HT1080 (cell line): Measurements from ENCODE around the gene RASSF8. TPM values are rescaled to one million over a fixed set of nuclear protein-coding genes. Genes with fewer than 3 reads are reported as not detected.

ENCODE experiments used
- DNase-seq: peaks from one replicate; pipeline ENCODE4 v3.0.0-alpha.2; 2015; ENCODE audit warnings: low read depth
- total RNA-seq: library from RNA; depleted of rRNA; stranded (reverse); fragments of >200 nt; shearing (Covaris generic); gene quantifications from 2 replicates; pipeline ENCODE4 v1.2.3, GENCODE V29; 2014

Gene RASSF8
- total RNA-seq, 1 experiment from 2014 or later, result 33.5 TPM

- no peak for DNase-seq
Observed at GRCh38 chr12:26027401-26027800, 68.9 kb downstream of the RASSF8 start.

DNA sequence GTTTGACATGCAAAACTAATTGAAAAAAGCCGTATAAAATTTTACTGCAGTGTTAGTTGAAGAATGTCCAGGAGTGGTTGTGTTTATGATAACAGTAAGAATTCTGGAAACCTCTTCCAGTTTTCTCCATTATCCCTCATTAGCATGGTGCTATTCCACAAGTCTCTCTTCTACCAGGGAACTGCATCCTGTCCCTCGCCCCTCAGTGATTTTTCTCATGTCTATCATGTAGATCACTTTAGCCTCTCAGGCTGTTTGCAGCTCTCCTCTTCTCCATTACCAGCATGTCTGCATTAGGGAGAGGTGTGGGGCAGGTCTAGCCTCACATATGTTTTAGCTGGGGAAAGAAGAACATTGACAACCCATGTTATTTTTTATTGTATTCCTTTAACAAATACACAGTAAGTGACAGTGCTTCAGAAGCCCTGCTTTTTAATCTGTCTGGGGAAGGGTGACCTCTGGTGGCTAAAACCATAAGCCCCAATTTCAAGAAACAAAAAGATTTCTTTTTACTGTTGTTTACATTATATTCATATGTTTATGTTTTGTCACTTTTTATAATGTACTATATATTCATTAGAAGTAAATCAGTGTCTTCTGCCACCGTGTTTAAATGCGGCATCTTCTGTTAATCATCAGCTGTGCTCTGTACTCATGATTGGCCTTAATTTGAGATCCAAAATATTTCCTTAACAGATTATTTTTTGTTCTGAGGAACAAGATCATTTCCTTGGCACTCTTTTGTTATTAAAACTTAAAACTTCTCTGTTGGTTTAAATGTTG, 70.7 kb downstream of the RASSF8 start:
- DNase-seq, result peak; percentile 31

DNA sequence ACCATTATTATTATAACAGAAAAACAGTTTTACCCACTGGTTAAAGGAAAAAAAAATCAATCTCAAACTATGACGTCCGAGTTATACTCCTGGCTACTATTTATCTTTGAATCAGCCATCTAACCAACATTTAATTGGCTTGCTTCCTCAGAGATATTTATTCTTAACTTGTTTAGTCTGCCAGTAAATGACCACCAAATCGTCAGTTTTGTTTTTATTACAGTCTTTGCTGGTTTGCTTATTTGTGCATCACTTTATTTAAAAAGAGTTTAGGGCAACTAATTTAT, 71.2 kb downstream of the RASSF8 start:
- DNase-seq, result no peak

DNA sequence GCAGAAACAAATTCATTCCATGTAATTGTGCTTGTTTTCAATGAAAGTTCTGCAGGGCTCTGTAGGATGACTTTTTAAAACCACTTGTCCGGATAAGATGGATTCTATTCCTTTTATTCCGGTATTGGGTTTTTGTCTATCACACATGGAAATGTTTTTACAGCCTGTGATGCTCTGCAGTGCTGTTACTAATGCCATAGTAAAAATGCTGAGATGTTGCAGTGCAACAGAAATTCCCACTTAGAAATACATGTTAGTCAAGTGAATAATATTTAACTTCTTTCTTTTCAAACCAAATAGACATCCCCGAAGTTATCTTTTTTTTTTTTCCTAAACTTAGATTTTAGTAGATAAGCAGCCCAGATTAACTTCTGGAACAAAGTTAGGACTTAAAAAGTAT, 71.9 kb downstream of the RASSF8 start:
- no peak for DNase-seq

DNA sequence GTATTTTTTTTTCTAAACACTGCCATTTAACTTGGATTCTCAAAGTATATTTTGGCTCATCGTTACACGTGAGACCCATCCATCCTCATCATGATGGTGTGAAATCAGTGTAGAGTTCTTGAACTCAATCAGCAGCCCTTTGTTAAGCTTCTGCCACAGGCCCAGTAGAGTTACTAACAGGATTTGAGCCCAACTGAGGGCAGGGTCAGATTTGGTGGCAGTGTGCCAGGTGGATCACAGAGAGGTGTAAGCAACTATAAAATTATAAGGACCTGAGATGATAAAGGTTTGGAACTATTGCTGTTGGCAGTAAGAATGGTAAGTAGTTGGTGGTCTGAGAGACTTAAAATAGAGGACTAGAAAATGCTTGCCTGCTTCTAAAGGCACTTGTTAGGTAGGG, 72.8 kb downstream of the RASSF8 start:
- DNase-seq, result no peak

- no peak for DNase-seq
Observed at GRCh38 chr12:26031827-26032226, 73.3 kb downstream of the RASSF8 start.

- DNase-seq, result no peak
Observed at GRCh38 chr12:26032290-26032689, 73.8 kb downstream of the RASSF8 start.

GRCh38 chr12:26032719-26033241, 74.3 kb downstream of the RASSF8 start:
- no peak for DNase-seq

- no peak for DNase-seq
Observed at GRCh38 chr12:26034371-26035142, 76.1 kb downstream of the RASSF8 start.

DNA sequence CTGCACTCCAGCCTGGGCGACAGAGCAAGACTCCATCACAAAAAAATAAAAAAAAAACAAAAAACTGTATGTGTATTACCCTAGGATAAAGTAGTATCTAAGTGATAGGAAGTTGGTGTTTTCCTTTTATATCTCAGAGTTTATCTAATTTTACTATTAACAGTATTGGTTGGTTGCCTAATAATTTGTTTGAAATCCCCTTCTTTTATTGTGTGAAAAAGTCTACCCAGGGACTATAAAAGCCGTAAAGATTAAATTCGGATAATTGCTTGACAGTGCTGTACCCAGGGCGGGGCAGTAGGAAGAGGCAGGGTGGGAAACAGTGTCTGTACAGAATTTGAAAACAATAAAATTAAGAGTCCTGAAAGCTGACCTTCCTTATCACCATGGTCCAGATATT, 78.4 kb downstream of the RASSF8 start:
- DNase-seq, result no peak

GRCh38 chr12:26037615-26038220, 79.2 kb downstream of the RASSF8 start:
- DNase-seq, result no peak

- DNase-seq, result no peak
Observed at GRCh38 chr12:26042645-26043044, 84.2 kb downstream of the RASSF8 start.

- no peak for DNase-seq
Observed at GRCh38 chr12:26043135-26044006, 84.9 kb downstream of the RASSF8 start.

GRCh38 chr12:26044007-26044394, 85.5 kb downstream of the RASSF8 start:
- DNase-seq, result no peak

DNA sequence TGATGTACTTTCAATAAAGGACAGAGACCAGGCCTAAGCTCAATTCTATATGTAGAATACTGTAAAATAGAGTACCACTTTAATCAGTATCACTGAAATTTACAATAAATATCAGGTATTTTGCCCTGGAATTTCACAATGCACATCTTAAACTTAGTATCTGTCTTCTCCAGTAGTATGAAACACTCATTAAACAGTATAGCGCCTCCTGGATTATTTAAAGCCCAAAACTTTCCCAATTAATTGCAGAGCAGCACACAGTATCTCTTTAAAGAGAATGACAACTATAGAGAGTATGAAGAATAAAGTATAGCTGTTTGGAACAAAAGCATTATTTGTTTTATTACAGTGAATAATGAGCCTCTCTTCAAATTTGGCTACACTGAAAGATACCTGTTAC, 86.1 kb downstream of the RASSF8 start:
- no peak for DNase-seq

DNA sequence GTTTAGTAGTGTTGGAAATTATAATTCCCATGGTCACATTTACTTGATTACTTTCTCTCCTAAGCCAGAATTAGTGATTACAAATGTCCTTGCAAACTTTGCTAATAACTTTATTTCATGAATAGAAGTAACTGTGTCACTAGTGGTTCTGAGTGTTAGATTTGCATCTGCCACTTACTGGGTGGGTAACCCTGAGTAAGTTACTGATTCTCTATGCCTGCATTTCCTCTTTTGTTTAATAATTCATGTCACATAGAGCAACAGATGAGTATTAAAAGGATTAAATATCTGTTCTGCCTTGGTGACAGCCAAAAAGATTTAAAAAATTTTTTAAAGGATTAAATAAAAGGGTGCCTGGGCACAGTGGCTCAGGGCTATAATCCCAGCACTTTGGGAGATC, 87.7 kb downstream of the RASSF8 start:
- no peak for DNase-seq

DNA sequence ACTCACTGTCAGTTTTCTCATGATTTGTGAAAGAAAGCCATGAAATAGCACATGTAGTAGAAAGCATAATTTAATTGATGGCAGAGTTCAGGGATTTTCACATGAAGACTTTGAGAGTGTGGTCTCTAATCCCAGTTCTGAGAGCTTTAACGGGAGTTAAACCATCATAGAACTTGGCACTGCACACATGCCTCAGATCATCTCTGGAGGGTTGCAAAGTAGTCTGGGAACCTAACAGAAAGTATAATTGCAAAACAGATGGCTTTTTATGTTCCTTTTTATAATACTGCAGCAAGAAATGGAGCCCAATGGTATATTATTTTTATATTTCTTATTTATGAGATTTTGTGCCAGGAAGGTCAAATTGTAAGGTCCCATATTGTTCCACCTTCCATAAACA, 88.4 kb downstream of the RASSF8 start:
- DNase-seq, result no peak

GRCh38 chr12:26047401-26048226, 89.1 kb downstream of the RASSF8 start:
- DNase-seq, result no peak

DNA sequence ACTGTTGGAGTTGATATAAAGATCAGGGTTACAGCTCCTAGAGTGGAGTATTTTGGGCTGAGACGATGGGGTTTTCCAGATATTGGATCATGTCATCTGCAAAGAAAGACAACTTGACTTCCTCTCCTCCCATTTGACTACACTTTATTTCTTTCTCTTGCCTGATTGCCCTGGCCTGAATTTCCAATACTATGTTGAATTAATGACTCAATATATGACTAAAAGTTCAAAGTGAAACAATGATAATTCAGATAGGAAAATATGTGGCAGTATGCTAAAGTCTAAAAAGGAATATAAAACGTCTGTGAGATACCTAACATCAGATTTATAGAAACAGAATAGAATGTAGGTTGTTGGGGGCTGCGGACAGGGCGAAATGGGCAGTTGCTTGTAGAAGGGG, 94.2 kb downstream of the RASSF8 start:
- DNase-seq, result no peak

- DNase-seq, result no peak
Observed at GRCh38 chr12:26054383-26054782, 95.9 kb downstream of the RASSF8 start.

DNA sequence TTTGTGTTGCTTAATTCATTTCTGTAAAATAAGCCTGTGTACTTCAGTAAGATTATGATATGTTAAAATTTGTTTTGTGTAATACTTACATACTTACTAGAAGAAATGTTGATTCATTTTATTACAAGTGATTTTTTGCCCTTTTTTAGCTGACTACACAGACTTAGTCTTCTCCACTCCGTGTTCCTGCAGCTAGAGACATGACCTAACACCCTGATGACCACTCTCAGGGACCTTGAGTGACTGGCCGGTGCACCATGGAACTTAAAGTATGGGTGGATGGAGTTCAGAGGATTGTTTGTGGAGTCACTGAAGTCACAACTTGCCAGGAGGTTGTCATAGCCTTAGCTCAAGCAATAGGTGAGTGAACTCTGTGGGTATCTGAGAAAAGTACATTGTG, 96.6 kb downstream of the RASSF8 start:
- no peak for DNase-seq
